ENCODE results near the gene EML6. TPM values are rescaled to one million over a fixed set of nuclear protein-coding genes. Genes with fewer than 3 reads are reported as not detected.

EML6 gene
- polyA plus RNA-seq, 1 of the 3 experiments (the other 2 are of a cell fraction), result 1.1 TPM

GRCh38 chr2:54880428-54880827 lies 157.0 kb downstream of the EML6 start:
- Histone ChIP-seq H3K9me3 (no peaks in the 10 kb centered on the region), H4K20me1 (ENCODE audit: insufficient read depth) (no peaks in the 10 kb centered on the region), H3K4me3 (ENCODE audit: low read depth in 2 of 2, low read length in 1 of 2) (no peak overlapping the region), H3K9ac (no peak overlapping the region), H3K9me2 (no peaks in the 10 kb centered on the region), H3K27me3 (ENCODE audit: insufficient read depth) (no peaks in the 10 kb centered on the region), H2AFZ (ENCODE audit: low read depth) (no peak overlapping the region), H3F3A (replicated peaks; ENCODE audit: insufficient read depth) (no peaks in the 10 kb centered on the region), H3K79me2 (ENCODE audit: insufficient read depth) (no peaks in the 10 kb centered on the region), H3K27ac (ENCODE audit: low read depth in 2 of 2, low read length in 1 of 2) (no peak overlapping the region), H3K36me3 (replicated peaks in 1 of 2; ENCODE audit: control insufficient read depth in 1 of 2, insufficient read depth in 2 of 2, low read length in 1 of 2) (no peaks in the 10 kb centered on the region), H3K4me2 (no peak overlapping the region), H3K4me1 (ENCODE audit: control insufficient read depth in 1 of 2, insufficient read depth in 2 of 2, low read depth in 1 of 2, low read length in 1 of 2) (no peaks in the 10 kb centered on the region; a peak in 2 of 4 replicates)
- TF ChIP-seq, protein P1, sequence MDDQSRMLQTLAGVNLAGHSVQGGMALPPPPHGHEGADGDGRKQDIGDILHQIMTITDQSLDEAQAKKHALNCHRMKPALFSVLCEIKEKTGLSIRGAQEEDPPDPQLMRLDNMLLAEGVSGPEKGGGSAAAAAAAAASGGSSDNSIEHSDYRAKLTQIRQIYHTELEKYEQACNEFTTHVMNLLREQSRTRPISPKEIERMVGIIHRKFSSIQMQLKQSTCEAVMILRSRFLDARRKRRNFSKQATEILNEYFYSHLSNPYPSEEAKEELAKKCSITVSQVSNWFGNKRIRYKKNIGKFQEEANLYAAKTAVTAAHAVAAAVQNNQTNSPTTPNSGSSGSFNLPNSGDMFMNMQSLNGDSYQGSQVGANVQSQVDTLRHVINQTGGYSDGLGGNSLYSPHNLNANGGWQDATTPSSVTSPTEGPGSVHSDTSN (IDR thresholded peaks at IDR 0.05), result 0 out of 2 replicates have a peak, but pooled peaks have one; percentile 10
- no peak for TF ChIP-seq MEF2A (IDR thresholded peaks at IDR 0.05; ENCODE audit: borderline replicate concordance, low read depth)
- ChIA-PET POLR2A (no interaction called here), CTCF (interaction anchor here (1.6 kb wide), 1 partner anchor 773 kb away, joined by 3 read pairs; no protein-coding TSS in a partner anchor)
- 84% methylated on average over 1 of the region's 1 CpG for WGBS (ENCODE audit: low lambda C conversion rate)
- no peak for DNase-seq

GRCh38 chr2:54881759-54882158 lies 158.3 kb downstream of the EML6 start:
- no peaks in the 10 kb centered on the region for H4K20me1 ChIP-seq (ENCODE audit: insufficient read depth)
- no peaks in the 10 kb centered on the region for H3K27me3 ChIP-seq (ENCODE audit: insufficient read depth)
- WGBS (ENCODE audit: low lambda C conversion rate), result 95% methylated on average over 4 of the region's 4 CpGs
- no peaks in the 10 kb centered on the region for H3K9me2 ChIP-seq
- no peak overlapping the region for H3K4me2 ChIP-seq
- ChIA-PET CTCF (interaction anchor here (0.7 kb wide), 1 partner anchor 13 kb away, joined by 4 read pairs; no protein-coding TSS in a partner anchor), POLR2A (no interaction called here)
- H3K27ac ChIP-seq (ENCODE audit: low read depth in 2 of 2, low read length in 1 of 2), result no peak overlapping the region
- no peaks in the 10 kb centered on the region for H3K79me2 ChIP-seq (ENCODE audit: insufficient read depth)
- H3K9me3 ChIP-seq, result no peaks in the 10 kb centered on the region
- no peak for DNase-seq
- no peaks in the 10 kb centered on the region for H3K36me3 ChIP-seq (replicated peaks in 1 of 2; ENCODE audit: control insufficient read depth in 1 of 2, insufficient read depth in 2 of 2, low read length in 1 of 2)
- no peak overlapping the region for H3K4me3 ChIP-seq (ENCODE audit: low read depth in 2 of 2, low read length in 1 of 2)
- H2AFZ ChIP-seq (ENCODE audit: low read depth), result no peak overlapping the region
- no peak overlapping the region for H3K9ac ChIP-seq
- no peaks in the 10 kb centered on the region for H3F3A ChIP-seq (replicated peaks; ENCODE audit: insufficient read depth)
- H3K4me1 ChIP-seq (ENCODE audit: control insufficient read depth in 1 of 2, insufficient read depth in 2 of 2, low read depth in 1 of 2, low read length in 1 of 2), result no peaks in the 10 kb centered on the region; a peak in 1 of 4 replicates
- TF ChIP-seq, protein P2, sequence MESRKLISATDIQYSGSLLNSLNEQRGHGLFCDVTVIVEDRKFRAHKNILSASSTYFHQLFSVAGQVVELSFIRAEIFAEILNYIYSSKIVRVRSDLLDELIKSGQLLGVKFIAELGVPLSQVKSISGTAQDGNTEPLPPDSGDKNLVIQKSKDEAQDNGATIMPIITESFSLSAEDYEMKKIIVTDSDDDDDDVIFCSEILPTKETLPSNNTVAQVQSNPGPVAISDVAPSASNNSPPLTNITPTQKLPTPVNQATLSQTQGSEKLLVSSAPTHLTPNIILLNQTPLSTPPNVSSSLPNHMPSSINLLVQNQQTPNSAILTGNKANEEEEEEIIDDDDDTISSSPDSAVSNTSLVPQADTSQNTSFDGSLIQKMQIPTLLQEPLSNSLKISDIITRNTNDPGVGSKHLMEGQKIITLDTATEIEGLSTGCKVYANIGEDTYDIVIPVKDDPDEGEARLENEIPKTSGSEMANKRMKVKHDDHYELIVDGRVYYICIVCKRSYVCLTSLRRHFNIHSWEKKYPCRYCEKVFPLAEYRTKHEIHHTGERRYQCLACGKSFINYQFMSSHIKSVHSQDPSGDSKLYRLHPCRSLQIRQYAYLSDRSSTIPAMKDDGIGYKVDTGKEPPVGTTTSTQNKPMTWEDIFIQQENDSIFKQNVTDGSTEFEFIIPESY (IDR thresholded peaks at IDR 0.05; ENCODE audit: borderline replicate concordance, low read depth), result no peak
- TF ChIP-seq NFIC (IDR thresholded peaks at IDR 0.05; ENCODE audit: borderline replicate concordance) (no peak), JUND (IDR thresholded peaks at IDR 0.05) (no peak), GATA2 (CRISPR knock-in tag; IDR thresholded peaks at IDR 0.05) (no peak), MAX (IDR thresholded peaks at IDR 0.05; ENCODE audit: low read depth) (no peak), TEAD4 (IDR thresholded peaks at IDR 0.05; ENCODE audit: borderline replicate concordance, insufficient read depth) (no peak), SMC3 (IDR thresholded peaks at IDR 0.05; ENCODE audit: low read depth, low read length) (no peak), FOXJ3 (CRISPR knock-in tag; IDR thresholded peaks at IDR 0.05) (no peak), FOSL2 (IDR thresholded peaks at IDR 0.05; ENCODE audit: borderline replicate concordance, low read depth) (no peak), YY1 (IDR thresholded peaks at IDR 0.05; ENCODE audit: low read depth) (no peak), RFX5 (IDR thresholded peaks at IDR 0.05; ENCODE audit: low read length) (no peak), GABPA (IDR thresholded peaks at IDR 0.05; ENCODE audit: low read depth) (no peak), EP300 (IDR thresholded peaks at IDR 0.05; ENCODE audit: borderline replicate concordance in 1 of 2, low read depth in 1 of 2, low read length in 1 of 2) (no peak)
- TF ChIP-seq, protein P3, sequence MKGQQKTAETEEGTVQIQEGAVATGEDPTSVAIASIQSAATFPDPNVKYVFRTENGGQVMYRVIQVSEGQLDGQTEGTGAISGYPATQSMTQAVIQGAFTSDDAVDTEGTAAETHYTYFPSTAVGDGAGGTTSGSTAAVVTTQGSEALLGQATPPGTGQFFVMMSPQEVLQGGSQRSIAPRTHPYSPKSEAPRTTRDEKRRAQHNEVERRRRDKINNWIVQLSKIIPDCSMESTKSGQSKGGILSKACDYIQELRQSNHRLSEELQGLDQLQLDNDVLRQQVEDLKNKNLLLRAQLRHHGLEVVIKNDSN (IDR thresholded peaks at IDR 0.05; ENCODE audit: borderline replicate concordance, low read depth), result no peak
- TF ChIP-seq, protein P4, sequence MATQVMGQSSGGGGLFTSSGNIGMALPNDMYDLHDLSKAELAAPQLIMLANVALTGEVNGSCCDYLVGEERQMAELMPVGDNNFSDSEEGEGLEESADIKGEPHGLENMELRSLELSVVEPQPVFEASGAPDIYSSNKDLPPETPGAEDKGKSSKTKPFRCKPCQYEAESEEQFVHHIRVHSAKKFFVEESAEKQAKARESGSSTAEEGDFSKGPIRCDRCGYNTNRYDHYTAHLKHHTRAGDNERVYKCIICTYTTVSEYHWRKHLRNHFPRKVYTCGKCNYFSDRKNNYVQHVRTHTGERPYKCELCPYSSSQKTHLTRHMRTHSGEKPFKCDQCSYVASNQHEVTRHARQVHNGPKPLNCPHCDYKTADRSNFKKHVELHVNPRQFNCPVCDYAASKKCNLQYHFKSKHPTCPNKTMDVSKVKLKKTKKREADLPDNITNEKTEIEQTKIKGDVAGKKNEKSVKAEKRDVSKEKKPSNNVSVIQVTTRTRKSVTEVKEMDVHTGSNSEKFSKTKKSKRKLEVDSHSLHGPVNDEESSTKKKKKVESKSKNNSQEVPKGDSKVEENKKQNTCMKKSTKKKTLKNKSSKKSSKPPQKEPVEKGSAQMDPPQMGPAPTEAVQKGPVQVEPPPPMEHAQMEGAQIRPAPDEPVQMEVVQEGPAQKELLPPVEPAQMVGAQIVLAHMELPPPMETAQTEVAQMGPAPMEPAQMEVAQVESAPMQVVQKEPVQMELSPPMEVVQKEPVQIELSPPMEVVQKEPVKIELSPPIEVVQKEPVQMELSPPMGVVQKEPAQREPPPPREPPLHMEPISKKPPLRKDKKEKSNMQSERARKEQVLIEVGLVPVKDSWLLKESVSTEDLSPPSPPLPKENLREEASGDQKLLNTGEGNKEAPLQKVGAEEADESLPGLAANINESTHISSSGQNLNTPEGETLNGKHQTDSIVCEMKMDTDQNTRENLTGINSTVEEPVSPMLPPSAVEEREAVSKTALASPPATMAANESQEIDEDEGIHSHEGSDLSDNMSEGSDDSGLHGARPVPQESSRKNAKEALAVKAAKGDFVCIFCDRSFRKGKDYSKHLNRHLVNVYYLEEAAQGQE (IDR thresholded peaks at IDR 0.05; ENCODE audit: low read depth, low read length), result no peak
- TF ChIP-seq, protein P1 (IDR thresholded peaks at IDR 0.05), result no peak
- TF ChIP-seq, protein P5, sequence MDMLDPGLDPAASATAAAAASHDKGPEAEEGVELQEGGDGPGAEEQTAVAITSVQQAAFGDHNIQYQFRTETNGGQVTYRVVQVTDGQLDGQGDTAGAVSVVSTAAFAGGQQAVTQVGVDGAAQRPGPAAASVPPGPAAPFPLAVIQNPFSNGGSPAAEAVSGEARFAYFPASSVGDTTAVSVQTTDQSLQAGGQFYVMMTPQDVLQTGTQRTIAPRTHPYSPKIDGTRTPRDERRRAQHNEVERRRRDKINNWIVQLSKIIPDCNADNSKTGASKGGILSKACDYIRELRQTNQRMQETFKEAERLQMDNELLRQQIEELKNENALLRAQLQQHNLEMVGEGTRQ (IDR thresholded peaks at IDR 0.05; ENCODE audit: borderline replicate concordance, low read depth, low read length), result no peak

Data from SK-N-SH (cell line).